PC-3 (cell line): ENCODE data around the gene BTBD16. TPM values are rescaled to one million over a fixed set of nuclear protein-coding genes. Genes with fewer than 3 reads are reported as not detected.

ENCODE experiments used
- ATAC-seq: fragments of 200-7000 bp; cut with Tn5 transposase; 2 replicates; pipeline ENCODE4 v1.9.1; 2020; ENCODE audit warnings: mild to moderate bottlenecking, moderate library complexity
- BruUV-seq: library from RNA; stranded (reverse); fragments of 400-500 nt; replicated peaks from 2 replicates; lab custom pipeline; 2021; lab: Mats Ljungman, UMichigan
- CTCF ChIA-PET: fragments of 300-600 bp; sonication (Branson Sonifier 250); formaldehyde crosslinking; loops from one replicate; lab custom pipeline; 2022; ENCODE audit warnings: antibody characterized with exemption; lab: Charles Lee
- POLR2A ChIA-PET: fragments of 300-600 bp; sonication (Branson Sonifier 250); formaldehyde crosslinking; loops from one replicate; lab custom pipeline; 2022; ENCODE audit warnings: antibody characterized with exemption; ENCODE audit not compliant: unreplicated experiment; lab: Charles Lee
- DNase-seq: peaks from one replicate; pipeline ENCODE4 v3.0.0-alpha.2; 2015
- H2AFZ ChIP-seq: fragments of 300-600 bp; sonication (generic); 2 replicates; pipeline ENCODE4 v1.6.0; 2016; ENCODE audit warnings: antibody characterized with exemption, low read length
- H3F3A ChIP-seq: fragments of 300-600 bp; sonication (generic); one replicate; pipeline ENCODE4 v1.6.0; 2017; ENCODE audit warnings: antibody characterized with exemption, low read length, control low read depth, mild to moderate bottlenecking; ENCODE audit not compliant: unreplicated experiment
- H3K27ac ChIP-seq: fragments of 300-600 bp; sonication (generic); 2 replicates; pipeline ENCODE4 v1.5.1; 2016; ENCODE audit warnings: mild to moderate bottlenecking, low read length
- H3K27me3 ChIP-seq: fragments of 300-600 bp; sonication (generic); 2 replicates; pipeline ENCODE4 v1.6.1; 2016; ENCODE audit warnings: low read length, mixed read lengths
- H3K36me3 ChIP-seq: fragments of 300-600 bp; sonication (generic); 2 replicates; pipeline ENCODE4 v1.6.1; 2016; ENCODE audit warnings: low read depth, mixed run types, low read length, mixed read lengths
- H3K4me1 ChIP-seq: fragments of 300-600 bp; sonication (generic); 2 replicates; pipeline ENCODE4 v1.5.1; 2016; ENCODE audit warnings: low read length; ENCODE audit not compliant: insufficient read depth
- H3K4me2 ChIP-seq: fragments of 300-600 bp; sonication (generic); 2 replicates; pipeline ENCODE4 v1.6.0; 2016; ENCODE audit warnings: low read length
- H3K4me3 ChIP-seq: fragments of 300-600 bp; sonication (generic); 2 replicates; pipeline ENCODE4 v1.5.1; 2016; ENCODE audit warnings: mild to moderate bottlenecking, low read length, mixed read lengths
- H3K79me2 ChIP-seq: fragments of 300-600 bp; sonication (generic); 2 replicates; pipeline ENCODE4 v1.6.1; 2017; ENCODE audit warnings: low read length, mixed read lengths
- H3K9ac ChIP-seq: fragments of 300-600 bp; sonication (generic); 2 replicates; pipeline ENCODE4 v1.6.0; 2016; ENCODE audit warnings: mild to moderate bottlenecking, low read length
- H3K9me2 ChIP-seq: fragments of 300-600 bp; sonication (generic); replicated peaks from 2 replicates; pipeline ENCODE4 v1.6.1; 2016; ENCODE audit warnings: mixed run types, low read length, mixed read lengths
- H3K9me3 ChIP-seq: fragments of 300-600 bp; sonication (generic); 2 replicates; pipeline ENCODE4 v1.6.1; 2016; ENCODE audit warnings: low read length, mixed read lengths
- H4K20me1 ChIP-seq: fragments of 300-600 bp; sonication (generic); 2 replicates; pipeline ENCODE4 v1.6.1; 2016; ENCODE audit warnings: low read length, mixed read lengths
- CTCF ChIP-seq: fragments of 300-600 bp; sonication (generic); conservative IDR thresholded peaks from 2 replicates; pipeline ENCODE4 v1.5.1; 2017; ENCODE audit warnings: antibody characterized with exemption, low read depth, mild to moderate bottlenecking, low read length
- EZH2 ChIP-seq: fragments of 300-600 bp; sonication (generic); IDR thresholded peaks from one replicate; pipeline ENCODE4 v1.6.1; 2017; ENCODE audit warnings: antibody characterized with exemption, mild to moderate bottlenecking, low read length; ENCODE audit not compliant: unreplicated experiment
- EZH2phosphoT487 ChIP-seq: fragments of 300-600 bp; sonication (generic); IDR thresholded peaks from 2 replicates; pipeline ENCODE4 v1.6.1; 2018; ENCODE audit warnings: mild to moderate bottlenecking, antibody characterized with exemption, low read length, borderline replicate concordance
- intact Hi-C: fragments of 100-400 bp; cut with micrococcal nuclease; formaldehyde crosslinking; loops from 2 replicates; pipeline ENCODE4 v1.9.0; 2023
- total RNA-seq: library from RNA; depleted of rRNA; stranded (reverse); fragments of >200 nt; gene quantifications from 2 replicates; pipeline ENCODE4 v1.2.3, GENCODE V29; 2014

The BTBD16 gene
- total RNA-seq, 1 experiment from 2014 or later: not detected

- Histone ChIP-seq H3K27ac (no peak overlapping the region), H3F3A (no peaks in the 10 kb centered on the region), H3K36me3 (no peaks in the 10 kb centered on the region), H3K9me2 (no peaks in the 10 kb centered on the region), H3K27me3 (no peaks in the 10 kb centered on the region), H3K9me3 (no peaks in the 10 kb centered on the region), H3K79me2 (no peaks in the 10 kb centered on the region), H3K4me1 (peaks cover 12% of the 10 kb centered on the region), H3K4me2 (no peak overlapping the region), H3K9ac (no peak overlapping the region), H3K4me3 (no peak overlapping the region), H4K20me1 (no peaks in the 10 kb centered on the region), H2AFZ (no peak overlapping the region)
- DNase-seq (no peak), ATAC-seq (no peak)
- no TSS peak for BruUV-seq
- intact Hi-C loops: no loop called here
- POLR2A ChIA-PET: no interaction called here
- CTCF ChIA-PET: no interaction called here
- TF ChIP-seq EZH2 (no peak), CTCF (no peak), EZH2phosphoT487 (no peak)
These were observed 6.5 kb downstream of the BTBD16 start for GRCh38 chr10:122277526-122278136.

GRCh38 chr10:122279725-122280141, 8.6 kb downstream of the BTBD16 start:
- Histone ChIP-seq H3K9me2 (no peaks in the 10 kb centered on the region), H3K9ac (no peak overlapping the region), H3K27me3 (no peaks in the 10 kb centered on the region), H3K4me2 (no peak overlapping the region), H3K27ac (no peak overlapping the region), H3K79me2 (no peaks in the 10 kb centered on the region), H3K9me3 (no peaks in the 10 kb centered on the region), H3K36me3 (no peaks in the 10 kb centered on the region), H3F3A (no peaks in the 10 kb centered on the region), H3K4me1 (peaks cover 12% of the 10 kb centered on the region), H4K20me1 (no peaks in the 10 kb centered on the region), H2AFZ (no peak overlapping the region), H3K4me3 (no peak overlapping the region)
- DNase-seq (peak; percentile 60), ATAC-seq (0 out of 2 replicates have a peak, but pooled peaks have one; percentile 40)
- POLR2A ChIA-PET: no interaction called here
- no peak for TF ChIP-seq EZH2phosphoT487
- TF ChIP-seq CTCF: peak; percentile 70
- CTCF ChIA-PET: interaction anchor here (1.4 kb wide), 1 partner anchor 19 kb away, joined by 5 read pairs; no protein-coding TSS in a partner anchor
- intact Hi-C loops: no loop called here
- no TSS peak for BruUV-seq

- no peaks in the 10 kb centered on the region for H3K36me3 ChIP-seq
- H4K20me1 ChIP-seq: no peaks in the 10 kb centered on the region
- no peaks in the 10 kb centered on the region for H3K9me3 ChIP-seq
- H3K4me2 ChIP-seq: no peak overlapping the region
- H3F3A ChIP-seq: no peaks in the 10 kb centered on the region
- H3K27me3 ChIP-seq: no peaks in the 10 kb centered on the region
- peaks cover 12% of the 10 kb centered on the region for H3K4me1 ChIP-seq
- no peak for DNase-seq
- ChIA-PET POLR2A (no interaction called here), CTCF (interaction anchor here (1.4 kb wide), 1 partner anchor 19 kb away, joined by 5 read pairs; no protein-coding TSS in a partner anchor)
- no peaks in the 10 kb centered on the region for H3K79me2 ChIP-seq
- no TSS peak for BruUV-seq
- no peak for ATAC-seq
- no peak overlapping the region for H2AFZ ChIP-seq
- no peaks in the 10 kb centered on the region for H3K9me2 ChIP-seq
- no peak overlapping the region for H3K9ac ChIP-seq
- H3K27ac ChIP-seq: no peak overlapping the region
- intact Hi-C loops: no loop called here
- TF ChIP-seq EZH2 (no peak), EZH2phosphoT487 (no peak), CTCF (no peak)
- no peak overlapping the region for H3K4me3 ChIP-seq
These were observed 9.1 kb downstream of the BTBD16 start for GRCh38 chr10:122280156-122280555.
